SHP77 treated with DMSO at 0.1 percent for 48 hours (cell line): Measurements from ENCODE around the gene ADGRB2.
"Not testable (repeated sequence)": the region's sequence is repeated elsewhere in the genome, so short reads cannot be mapped to it uniquely, and the experiment has no call there.

ENCODE experiments used
- DNase-seq: peaks from one replicate; lab custom pipeline; 2025; lab: John Stamatoyannopoulos, UW

The ADGRB2 gene

DNA sequence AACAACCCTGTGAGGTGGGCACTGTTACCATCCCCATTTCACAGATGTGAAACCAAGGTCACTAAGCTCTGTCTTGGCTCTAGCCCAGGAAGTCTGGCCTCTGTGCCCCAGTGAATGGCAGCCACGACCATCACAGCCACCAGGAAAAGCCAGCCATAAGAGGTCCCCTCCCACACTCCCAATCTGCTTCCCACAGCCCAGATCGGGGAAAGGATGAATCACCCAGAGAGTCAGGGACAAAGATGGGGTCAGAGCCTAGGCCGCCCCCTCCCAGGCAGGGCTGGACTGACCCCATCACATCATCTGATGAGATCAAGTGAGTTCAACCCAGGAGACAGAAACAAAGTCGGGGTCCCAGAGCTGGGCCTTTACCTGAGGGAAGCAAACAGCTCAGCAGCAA is 37.4 kb downstream of the ADGRB2 start:
- no peak for DNase-seq

DNA sequence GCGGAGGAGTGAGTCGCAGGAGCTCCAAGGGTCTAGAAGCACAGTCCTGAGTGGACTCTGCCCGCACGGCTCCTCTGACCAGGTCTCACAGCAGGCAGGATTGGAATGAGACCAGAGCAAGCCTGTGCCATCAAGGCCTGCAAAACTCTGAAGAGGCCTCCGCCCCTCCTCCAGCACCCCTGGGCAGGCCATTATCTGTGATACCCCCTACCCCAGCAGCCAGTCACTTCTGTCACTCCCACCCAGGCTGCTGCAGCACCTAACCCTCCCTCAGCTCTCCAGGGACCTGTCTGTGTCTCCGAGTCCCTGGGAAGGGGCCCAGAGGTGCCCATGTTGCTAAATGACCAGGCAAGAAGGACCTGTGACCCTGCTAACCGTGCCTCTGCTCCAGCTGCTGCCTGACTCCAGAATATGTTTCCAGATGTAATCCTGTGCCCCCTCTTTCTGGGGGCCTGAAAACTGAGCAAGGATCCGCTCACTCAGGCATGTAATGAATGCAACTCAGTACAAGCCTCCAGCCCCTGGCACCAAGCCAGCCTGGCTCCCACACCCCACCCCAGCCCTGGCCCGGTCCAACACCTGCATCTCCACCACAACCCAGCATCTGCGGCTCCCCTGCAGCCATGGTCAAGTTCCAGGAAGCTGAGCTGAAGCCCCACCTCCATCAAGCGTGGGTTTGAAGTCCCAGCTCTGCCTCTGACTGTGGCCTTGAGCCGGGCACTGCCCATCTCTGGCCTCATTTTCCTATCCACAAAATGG is 38.2 kb downstream of the ADGRB2 start:
- no peak for DNase-seq

DNA sequence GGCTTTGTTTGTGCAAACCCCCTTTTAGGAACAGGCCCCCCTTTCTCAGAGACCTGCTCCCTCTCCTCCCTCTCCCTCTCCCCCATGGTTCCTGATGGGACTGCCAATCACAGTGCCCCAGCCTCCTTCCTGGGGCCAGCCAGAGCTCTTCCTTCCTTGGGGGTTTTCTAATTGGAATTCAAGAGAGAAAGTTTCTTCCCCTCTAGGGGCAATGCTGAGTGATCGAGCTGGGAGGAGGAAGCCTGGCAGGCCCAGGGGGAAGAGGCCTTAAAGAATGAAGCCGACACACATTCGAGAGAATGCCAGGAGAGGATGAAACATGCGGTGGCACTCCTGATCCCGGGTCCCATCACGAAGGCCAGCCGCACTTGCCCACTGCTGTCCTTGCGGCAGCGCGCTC is 39.0 kb downstream of the ADGRB2 start:
- no peak for DNase-seq

DNA sequence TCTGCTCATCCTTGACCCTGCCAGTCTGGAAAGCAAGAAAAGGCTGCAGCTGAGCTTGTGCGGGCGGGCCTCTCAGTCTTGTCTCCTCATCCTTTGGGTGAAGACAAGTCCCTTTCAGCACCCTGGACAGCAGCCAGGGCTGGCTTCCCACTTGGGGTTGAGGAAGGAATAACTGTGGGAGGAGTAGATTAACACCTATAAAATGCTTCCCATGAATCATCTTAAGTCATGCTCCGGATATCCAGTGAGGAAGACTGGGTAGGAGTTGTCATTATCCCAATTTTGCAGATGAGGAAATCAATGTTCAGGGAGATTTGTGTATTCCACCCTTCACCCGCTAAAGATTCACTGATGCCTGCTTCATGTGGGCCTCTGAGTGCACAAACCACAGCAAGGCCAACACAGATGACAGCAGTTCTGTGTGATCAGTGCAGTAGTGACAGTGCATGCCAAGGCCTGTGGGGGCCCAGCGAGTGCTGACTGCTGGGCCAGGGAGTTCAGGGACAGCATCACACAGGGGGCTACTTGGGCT is 40.2 kb downstream of the ADGRB2 start:
- DNase-seq: no peak

DNA sequence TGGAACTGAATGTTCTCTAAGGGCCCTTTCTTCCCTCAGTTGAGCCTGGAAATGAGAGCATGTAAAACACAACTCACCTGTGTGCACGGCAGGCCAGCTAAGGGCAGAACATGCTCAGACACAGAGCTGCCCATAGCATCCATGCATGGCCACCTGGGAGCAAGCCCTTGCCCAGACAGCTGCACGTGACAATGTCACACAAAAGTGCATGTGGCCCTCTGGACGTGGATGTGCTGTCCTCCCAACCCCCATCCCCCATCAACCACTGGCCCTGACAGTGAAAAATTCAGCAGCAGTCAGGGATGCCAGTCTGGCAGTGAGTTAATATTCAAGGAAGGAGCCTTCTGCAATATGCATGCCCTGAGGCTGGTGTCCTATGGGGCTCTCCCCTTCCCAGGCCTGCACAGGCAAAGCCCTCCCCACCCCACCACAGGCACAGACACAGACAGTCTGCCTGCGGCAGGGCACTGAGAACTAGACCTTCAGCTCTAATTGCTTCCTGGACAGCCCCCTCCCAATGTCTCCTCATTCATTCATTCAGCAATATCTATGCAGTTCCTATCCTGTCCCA is 45.7 kb downstream of the ADGRB2 start:
- no peak for DNase-seq

DNA sequence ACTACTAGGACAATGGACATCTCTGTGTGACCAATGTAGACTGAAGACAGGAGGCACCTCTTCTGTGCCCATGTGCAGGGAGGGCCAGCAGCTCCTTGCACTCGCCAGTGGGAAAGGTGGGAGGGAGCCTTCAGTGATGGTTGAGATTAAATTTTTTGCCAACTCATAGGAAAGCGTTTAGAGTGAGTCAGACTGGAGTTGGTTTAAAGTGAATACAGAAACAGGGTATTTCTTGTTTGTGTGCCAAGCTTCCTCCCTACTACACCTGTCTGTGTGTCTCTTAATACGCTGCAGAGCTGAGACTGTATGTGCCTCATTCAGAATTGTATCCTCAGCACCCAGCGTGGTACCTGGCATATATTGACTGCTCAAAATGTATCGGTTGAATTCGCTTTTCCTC is 46.8 kb downstream of the ADGRB2 start:
- DNase-seq: no peak

DNA sequence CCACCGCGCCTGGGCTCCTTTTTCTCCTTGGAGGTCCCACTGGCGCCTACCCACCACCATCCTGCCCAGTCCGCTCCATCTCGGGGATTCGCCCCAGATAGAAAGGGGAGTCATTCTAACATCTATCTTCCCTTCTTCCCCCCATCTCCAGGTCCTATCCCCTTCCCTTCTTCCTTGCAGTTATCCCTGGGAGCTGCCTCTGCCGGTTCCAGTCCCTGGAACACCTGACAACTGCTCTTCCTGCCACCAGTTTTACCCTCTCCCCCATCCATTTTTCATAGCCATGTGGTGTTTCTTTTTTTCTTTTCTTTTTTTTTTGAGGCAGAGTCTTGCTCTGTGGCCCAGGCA is 48.3 kb downstream of the ADGRB2 start:
- DNase-seq: peak; percentile 70

DNA sequence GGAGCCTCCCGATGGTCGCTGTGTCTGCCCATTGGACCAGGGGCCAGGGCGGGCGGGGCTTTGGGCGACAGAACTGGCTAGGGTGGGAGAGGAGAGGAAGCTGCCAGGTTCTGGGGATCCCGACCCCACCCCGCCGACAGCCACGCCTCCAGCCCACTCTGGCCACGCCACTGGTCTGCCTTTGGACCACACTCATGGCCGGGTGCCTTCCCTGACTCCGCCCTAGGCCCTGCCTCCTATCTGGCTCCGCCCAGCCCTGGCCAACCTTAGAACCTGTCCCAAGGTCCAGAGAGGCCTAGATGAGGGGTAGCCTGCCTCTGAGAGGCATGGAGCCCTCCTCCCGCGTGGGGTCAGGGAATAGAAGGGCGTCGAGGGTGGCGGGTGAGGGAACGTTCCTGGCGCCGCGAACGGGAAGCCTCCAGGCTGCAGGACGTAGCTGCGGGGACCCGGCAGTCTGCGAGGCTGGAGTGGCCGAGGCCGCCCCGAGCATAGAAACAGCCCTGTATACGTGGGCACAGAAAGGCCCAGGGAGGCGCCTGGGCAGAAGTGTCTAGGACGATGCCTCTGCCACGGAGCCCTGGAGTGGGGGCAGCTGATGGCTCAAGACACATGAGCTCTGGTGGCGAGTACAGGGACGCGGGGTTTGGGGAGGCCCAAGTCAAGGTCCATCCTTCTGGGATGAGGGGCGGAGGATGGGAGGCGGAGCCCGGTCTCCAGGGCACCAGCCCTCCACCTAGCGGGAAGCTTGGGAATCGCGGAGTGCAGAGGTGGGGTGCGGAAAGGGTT is 48.9 kb downstream of the ADGRB2 start:
- peak; percentile 96 for DNase-seq

DNA sequence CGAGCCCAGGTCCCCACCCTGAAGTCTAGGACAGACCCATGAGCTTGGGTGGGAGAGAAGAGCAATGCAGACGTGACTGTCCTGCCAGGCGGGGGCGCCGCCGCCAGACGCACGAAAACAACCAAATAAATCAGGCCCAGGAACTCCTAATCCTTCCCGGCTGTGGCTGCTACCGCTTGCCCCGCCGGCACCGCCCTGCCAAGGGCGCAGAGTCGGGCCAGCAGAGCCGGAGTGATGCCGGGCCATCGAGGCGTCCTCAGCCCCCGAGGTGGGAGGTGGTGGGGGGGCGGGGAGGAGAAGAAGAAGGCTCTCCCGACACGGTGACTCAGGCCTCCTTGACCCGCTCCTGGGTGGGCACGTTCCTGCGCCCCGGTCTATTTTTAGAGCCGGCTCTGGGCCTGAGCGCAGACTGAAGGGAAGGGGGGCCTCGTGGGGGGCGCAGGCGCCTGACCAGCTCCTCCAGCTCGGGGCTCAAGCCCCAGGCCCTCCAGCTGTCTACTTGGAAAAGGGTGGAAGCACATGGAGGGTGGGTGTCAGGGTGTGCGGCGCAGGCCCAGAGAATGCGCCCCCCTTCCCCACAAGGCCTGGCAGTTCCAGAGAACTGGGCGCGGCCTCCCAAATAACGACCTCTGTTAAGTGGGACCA is 49.6 kb downstream of the ADGRB2 start:
- DNase-seq: peak; percentile 42

DNA sequence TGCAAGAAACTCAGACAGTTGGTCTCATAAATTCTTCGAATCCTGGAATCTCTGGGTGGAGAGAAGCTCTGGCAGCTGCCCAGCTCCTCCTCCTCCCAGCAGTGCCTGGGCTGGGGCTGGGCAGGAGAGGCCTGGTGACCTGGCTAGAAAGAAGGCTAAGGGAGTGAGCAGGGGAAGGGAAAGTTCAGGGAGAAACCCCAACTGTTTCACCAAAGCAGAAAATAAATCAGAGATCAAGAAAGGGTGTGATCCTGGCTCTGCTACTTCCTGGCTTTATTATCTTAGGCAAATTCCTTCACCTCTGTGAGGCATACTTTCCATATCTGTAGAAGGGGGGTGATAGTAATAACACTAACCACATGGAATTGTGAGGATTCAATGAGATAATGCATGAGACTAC is 51.5 kb downstream of the ADGRB2 start:
- DNase-seq: no peak

DNA sequence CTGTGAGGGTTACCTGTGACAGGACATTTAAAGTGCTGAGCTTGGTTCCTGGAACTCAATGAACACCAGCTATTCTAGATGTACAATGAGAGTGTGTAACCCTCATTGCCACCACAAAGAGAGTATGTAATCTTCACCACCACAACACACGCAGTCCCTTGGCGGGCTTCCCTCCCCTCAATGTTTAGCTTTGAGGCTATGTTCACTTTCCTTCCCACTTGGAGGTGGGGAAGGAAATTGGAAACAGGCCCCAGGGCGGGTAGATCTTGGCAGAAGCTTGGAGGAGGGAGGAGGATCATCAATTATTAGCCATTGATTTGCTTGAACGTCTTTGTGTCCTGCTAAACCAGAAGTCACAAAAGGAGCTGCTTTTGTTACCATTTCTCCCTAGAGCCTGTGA is 52.1 kb downstream of the ADGRB2 start:
- DNase-seq: no peak

DNA sequence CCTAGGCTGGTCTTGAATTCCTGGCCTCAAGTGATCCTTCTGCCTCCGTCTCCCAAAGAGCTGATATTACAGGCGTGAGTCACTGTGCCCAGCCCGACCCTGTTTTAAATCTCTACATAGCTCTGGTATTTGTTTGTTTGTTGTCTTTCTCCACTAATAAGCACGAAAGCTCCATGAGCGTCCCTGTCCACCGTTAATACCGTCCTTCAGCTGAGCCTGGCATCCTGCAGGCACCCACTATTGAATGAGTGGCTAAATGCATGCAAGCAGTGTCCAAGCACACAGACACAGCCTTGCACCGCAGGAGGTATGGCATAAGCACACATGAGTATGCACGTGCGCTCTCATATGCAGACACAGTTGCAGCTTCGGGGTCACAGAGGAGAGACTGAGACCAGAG is 55.8 kb downstream of the ADGRB2 start:
- DNase-seq: no peak

DNA sequence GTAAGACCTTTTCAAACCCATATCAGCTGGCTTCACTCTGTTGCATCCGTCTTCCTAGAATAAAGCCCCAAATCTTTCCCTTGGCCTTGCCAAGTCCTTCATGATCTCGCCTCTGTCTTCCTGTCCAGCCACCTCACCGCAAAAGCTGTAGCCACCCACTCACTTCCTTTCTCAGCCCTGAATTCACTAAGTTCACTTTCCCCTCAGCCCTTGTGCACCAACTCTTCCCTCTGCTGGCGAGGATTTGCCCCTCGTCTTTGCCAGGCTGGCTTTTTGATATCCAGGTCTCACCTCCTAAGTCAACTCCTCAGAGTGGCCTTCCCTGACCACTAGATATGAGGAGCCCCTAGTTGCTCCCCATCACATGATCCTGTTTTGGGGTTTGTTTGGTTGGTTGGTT is 56.4 kb downstream of the ADGRB2 start:
- DNase-seq: no peak

DNA sequence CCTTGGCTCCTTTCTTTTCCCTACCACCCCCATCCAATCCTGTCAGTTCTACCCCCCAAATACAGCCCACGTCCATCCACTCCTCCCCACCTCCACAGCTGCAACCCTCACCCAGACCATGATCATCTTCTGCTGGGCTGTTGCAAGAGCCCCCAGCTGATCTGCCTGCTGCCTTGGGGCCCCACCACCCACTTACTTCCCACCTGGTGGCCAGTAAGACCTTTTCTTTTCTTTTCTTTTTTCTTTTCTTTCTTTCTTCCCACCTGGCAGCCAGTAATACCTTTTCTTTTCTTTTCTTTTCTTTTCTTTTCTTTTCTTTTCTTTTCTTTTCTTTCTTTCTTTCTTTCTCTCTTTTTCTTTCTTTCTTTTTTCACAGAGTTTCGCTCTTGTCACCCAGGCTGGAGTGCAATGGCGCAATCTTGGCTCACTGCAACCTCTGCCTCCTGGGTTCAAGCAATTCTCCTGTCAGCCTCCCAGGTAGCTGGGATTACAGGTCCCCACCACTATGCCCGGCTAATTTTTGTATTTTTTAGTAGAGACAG is 57.0 kb downstream of the ADGRB2 start:
- DNase-seq: not testable (repeated sequence)

DNA sequence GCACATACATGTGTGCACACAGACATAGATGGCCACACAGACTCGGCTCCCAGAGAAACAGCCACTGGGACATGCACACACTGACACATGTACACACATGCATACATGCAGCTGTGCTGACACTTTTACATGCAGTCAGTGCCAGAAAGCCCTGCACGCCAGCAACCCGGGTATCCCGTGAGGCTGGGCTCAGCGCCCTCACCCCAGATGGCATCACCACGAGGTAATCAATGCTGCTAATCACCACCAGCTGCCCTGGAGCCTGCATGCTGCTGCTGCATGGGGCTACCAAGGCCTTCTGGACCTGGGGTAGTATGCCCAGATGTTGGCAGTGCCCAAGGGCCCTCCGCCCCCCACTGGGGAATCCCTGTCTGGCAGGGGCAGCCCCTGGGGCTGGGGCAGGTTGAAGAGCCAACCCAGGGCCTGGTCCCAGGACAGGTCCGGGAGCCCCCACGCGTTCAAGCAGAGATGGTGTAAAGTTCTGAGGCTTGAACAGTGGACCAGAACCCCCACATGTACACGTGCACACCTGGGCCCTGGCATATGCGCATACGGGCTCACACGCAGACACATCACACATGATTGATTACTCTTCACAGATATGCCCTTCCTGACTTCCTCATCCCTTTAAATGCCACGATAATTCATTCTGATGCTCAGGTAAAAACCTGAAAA is 57.6 kb downstream of the ADGRB2 start:
- DNase-seq: no peak

DNA sequence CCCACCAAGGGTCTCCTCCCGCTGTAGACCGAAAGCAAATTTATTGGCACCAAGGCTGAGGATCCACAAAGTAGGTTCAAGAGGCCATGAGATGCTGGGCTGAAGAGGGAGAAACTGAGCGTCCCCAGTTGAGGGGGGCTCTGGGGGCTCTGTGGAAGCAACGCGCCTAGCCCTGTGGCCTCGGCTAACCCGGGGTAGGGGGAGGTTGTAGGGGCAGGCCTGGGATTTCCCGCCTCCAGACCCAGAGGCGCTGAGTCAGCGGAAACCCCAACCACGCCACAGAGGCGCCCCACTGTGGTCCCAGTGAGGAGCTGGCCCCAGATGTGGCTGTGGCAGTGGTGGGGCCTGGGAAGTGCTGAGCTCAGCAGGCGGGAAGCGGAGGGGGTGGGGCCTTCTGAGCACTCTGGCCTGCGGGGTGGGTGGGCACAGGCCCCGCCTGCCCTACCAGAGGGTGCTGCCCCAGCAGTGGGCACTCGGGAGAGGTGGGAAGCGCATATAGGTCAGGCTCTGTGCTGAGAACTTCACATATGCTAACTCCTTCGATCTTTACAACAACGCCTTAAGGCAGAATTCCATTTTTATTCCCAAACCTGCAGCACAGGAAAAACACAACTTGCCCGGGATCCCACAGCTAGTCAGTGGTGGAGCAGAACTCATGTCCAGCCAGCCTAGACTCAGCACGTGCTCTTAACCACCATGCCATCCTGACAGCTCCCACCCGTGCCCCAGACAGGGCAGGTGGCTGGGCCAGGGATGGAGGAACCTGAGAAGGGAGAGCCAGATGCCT is 58.9 kb downstream of the ADGRB2 start:
- DNase-seq: no peak

DNA sequence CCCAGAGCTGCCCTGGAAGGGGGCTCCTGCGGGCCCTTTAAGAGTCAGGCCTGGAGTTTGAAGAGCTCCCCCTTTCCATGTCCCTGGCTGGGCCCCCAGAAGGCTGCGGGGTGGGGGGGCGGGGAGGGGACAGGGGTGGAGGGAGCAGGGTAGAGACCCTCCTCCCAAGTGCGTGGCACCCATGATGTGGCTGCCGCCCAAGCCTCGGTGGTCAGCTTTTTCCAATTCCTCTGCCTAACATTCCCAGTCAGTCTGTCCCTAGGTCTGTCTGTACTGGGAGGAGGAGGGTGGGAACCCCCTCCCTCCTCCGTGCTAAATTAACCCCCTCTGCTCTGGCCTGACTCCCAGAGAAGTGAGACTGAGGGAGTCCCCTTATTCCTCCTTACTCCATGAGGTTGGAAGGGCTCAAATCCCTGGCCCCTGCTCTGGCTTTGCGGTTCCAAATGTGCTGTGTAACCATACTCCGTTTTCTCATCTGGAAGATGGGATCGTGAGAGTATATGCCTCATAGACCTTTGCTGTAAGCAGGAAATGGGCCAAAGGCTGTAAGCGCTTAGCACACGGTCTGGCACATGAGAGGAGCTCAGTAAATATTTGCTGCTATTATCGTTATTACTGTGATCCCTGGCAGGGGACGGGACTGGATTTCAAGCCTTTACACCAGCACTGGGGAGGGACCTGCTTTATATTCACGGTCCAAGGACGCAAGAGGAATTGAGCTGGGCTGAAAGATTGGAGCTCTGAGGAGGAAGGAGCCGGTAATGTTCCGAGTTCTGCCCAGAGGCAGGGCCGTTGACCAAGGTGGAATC is 59.7 kb downstream of the ADGRB2 start:
- DNase-seq: peak; percentile 48

DNA sequence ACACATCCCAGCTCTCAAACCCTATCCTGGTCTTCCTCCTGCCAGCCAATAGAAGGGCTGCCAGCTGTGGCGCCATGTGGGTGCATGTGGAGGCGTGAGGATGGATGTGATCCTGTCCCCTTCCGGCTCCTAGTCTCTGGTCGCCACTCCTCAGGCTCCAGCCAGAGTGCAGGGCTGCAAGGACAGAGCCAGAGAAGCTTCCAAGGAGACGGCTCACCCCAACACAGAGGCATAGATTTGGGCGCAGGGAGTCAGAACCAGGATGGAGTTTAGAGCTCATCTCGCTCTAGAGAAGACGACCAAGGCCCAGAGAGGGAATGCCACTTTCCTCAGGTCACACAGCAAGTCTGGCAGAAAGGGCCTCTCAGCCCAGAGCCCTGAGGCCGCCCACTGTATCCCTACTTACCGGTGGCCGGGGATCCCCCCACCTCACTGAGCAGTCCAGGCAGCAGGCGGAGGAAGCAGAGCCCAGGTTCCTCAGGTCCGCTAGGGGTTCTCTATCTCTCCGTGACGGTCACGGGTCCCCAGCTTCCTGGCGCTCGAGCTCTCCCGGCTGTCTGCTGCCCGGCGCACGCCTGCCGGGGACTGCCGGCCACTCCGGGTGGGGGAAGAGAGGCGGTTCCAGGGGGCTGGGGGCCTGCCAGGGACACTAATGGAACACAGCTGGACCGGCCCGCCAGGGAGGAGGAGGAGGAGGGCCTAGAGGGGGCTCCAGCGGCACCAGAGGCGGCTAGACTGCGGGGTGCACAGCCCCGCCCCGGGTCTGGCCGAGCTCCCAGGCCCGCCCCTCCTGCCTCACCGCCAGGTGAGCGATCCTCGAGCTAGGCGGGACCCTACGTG is 60.5 kb downstream of the ADGRB2 start, which contains the start of gene COL16A1:
Gene COL16A1, minus strand, starts transcription at position 587 of the 840 bp plus-strand sequence. CDS start 1,824 bp downstream, outside the sequence.
- no peak for DNase-seq

DNA sequence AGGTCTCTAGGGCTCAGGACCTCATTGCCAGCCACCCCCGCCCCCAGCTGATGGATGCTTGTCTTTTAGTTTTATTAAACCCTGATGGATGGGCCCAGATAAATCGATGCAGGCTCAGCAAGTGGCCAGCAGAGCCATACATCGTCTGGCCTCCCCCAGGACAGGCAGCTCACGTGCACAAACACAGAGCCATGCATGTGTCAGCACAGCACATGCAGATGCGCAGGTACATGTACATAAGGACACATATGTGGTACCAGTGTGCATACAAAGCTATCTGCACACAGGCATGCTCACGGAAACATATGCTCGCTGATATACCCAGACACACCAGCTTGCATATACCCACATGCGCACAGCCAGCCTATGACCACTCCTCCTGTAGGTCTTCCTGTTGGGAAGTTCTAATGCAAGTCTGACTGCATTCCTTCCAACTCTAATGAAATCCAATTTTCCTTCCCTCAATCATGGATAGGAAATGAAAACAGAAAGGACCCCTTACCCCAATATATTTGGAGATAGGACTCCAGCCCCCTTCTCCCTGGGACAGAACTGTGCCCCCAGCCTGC is 61.2 kb downstream of the ADGRB2 start:
- no peak for DNase-seq
